Vagina (tissue), 2 donors: Measurements from ENCODE around the gene FCRL2. TPM values are rescaled to one million over a fixed set of nuclear protein-coding genes. Genes with fewer than 3 reads are reported as not detected.

Experiments used
- DNase-seq, 2 donors: peaks; one replicate each; pipeline ENCODE4 v3.0.0-alpha.2; 2017; ENCODE audit errors: extremely low spot score in 2 of 2
- H3K27ac ChIP-seq: fragments of 200-600 bp; sonication (generic); one replicate; pipeline ENCODE4 v1.5.1; 2019
- H3K27me3 ChIP-seq: fragments of 200-600 bp; sonication (generic); one replicate; pipeline ENCODE4 v1.5.1; 2019
- H3K36me3 ChIP-seq, 2 donors: fragments of 200-600 bp; sonication (generic); one replicate each; pipeline ENCODE4 v1.5.1; 2017 to 2019
- H3K4me1 ChIP-seq: fragments of 200-600 bp; sonication (generic); one replicate; pipeline ENCODE4 v1.5.1; 2019
- H3K4me3 ChIP-seq, 2 donors: fragments of 200-600 bp; sonication (generic); 1 replicate in 1 of 2; 2 replicates in 1 of 2; pipeline ENCODE4 v1.5.1; 2016 to 2019
- H3K9me3 ChIP-seq: fragments of 200-600 bp; sonication (generic); one replicate; pipeline ENCODE4 v1.5.1; 2019
- POLR2A ChIP-seq, 2 donors: fragments of 450-650 bp; IDR thresholded peaks; one replicate each; pipeline ENCODE4 v1.6.1; 2017; ENCODE audit warnings: antibody characterized with exemption in 2 of 2, mild to moderate bottlenecking in 2 of 2, moderate library complexity in 2 of 2
- POLR2AphosphoS5 ChIP-seq, 2 donors: sonication (generic); formaldehyde crosslinking; IDR thresholded peaks; one replicate each; pipeline ENCODE4 v1.9.0; 2017; ENCODE audit warnings: antibody characterized with exemption in 2 of 2, mild to moderate bottlenecking in 2 of 2, low read depth in 1 of 2; ENCODE audit not compliant: insufficient read depth in 1 of 2
- intact Hi-C: fragments of 100-400 bp; cut with DNase I; formaldehyde crosslinking; loops from one replicate; pipeline ENCODE4 v1.15.1; 2023
- total RNA-seq: library from RNA; depleted of rRNA; stranded (reverse); fragments of >200 nt; gene quantifications from one replicate; pipeline ENCODE4 v1.2.3, GENCODE V29; 2016
- TF ChIP-seq, protein P1 (sequence below), 3 experiments: fragments of 450-650 bp in 2 of 3; fragments of 200-600 bp in 1 of 3; sonication (generic) in 1 of 3; IDR thresholded peaks; one replicate each; pipeline ENCODE4 v1.5.1; 2017 to 2019; ENCODE audit warnings: antibody characterized with exemption in 3 of 3, mild to moderate bottlenecking in 2 of 3, moderate library complexity in 2 of 3

Gene FCRL2
- total RNA-seq, 1 donor from 2014 or later: not detected

DNA sequence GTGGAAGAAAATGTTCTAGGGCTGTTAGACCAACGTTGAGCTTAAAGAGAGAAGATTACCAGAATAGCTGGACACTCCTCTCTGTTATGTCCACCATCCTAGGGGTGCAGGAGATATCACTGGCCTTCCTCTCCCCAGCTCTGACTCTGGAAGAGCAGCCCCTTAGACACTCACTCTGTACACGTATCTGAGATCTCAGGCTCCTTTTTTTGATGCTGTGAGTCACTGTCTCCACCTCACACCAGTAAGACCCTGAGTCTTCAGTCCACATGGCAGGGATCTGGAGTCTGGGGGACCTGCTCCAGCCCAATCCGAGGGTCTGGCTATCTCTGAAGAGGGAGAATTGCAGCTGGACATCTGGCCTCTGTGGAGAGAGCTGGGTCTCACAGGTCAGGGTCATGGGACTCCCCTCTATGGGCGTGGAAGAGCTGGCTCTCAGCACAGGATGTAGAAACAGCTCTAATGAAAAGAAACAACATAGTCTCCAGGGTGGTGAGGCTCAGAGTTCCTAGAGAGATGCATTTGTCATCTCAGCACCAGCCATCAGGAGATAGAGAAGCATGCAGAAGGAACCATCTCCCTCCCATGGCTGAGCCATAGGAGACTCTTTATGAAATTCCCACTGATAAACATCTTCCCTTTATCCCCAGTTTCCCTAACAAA is 79.8 kb downstream of the FCRL2 start:
- H3K4me3 ChIP-seq: no peak overlapping the region
- no peak overlapping the region for H3K27ac ChIP-seq
- no peak for TF ChIP-seq POLR2AphosphoS5 (IDR thresholded peaks at IDR 0.05; ENCODE audit: insufficient read depth in 1 of 2, low read depth in 1 of 2)
- TF ChIP-seq POLR2A (IDR thresholded peaks at IDR 0.05): no peak
- TF ChIP-seq, protein P1, sequence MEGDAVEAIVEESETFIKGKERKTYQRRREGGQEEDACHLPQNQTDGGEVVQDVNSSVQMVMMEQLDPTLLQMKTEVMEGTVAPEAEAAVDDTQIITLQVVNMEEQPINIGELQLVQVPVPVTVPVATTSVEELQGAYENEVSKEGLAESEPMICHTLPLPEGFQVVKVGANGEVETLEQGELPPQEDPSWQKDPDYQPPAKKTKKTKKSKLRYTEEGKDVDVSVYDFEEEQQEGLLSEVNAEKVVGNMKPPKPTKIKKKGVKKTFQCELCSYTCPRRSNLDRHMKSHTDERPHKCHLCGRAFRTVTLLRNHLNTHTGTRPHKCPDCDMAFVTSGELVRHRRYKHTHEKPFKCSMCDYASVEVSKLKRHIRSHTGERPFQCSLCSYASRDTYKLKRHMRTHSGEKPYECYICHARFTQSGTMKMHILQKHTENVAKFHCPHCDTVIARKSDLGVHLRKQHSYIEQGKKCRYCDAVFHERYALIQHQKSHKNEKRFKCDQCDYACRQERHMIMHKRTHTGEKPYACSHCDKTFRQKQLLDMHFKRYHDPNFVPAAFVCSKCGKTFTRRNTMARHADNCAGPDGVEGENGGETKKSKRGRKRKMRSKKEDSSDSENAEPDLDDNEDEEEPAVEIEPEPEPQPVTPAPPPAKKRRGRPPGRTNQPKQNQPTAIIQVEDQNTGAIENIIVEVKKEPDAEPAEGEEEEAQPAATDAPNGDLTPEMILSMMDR (IDR thresholded peaks at IDR 0.05): no peak
- no peaks in the 10 kb centered on the region for H3K27me3 ChIP-seq
- no peaks in the 10 kb centered on the region for H3K9me3 ChIP-seq
- intact Hi-C loops: no loop called here
- H3K4me1 ChIP-seq: no peaks in the 10 kb centered on the region
- no peaks in the 10 kb centered on the region for H3K36me3 ChIP-seq
- no peak for DNase-seq

Other genes with a start within 250 kb of the FCRL2 start
- 0.49 TPM for gene FCRL5, start 224.6 kb downstream of the FCRL2 start, total RNA-seq
- not detected for gene FCRL4, start 179.0 kb downstream of the FCRL2 start, total RNA-seq
- not detected for gene FCRL3, start 76.4 kb downstream of the FCRL2 start, total RNA-seq
- 0.49 TPM for gene FCRL1, start 43.0 kb upstream of the FCRL2 start, total RNA-seq
- not detected for gene CD5L, start 64.7 kb upstream of the FCRL2 start, total RNA-seq
- 34.9 TPM for gene KIRREL1, start 216.5 kb upstream of the FCRL2 start, total RNA-seq